ENCODE data around the gene RPE.

Gene RPE

DNA sequence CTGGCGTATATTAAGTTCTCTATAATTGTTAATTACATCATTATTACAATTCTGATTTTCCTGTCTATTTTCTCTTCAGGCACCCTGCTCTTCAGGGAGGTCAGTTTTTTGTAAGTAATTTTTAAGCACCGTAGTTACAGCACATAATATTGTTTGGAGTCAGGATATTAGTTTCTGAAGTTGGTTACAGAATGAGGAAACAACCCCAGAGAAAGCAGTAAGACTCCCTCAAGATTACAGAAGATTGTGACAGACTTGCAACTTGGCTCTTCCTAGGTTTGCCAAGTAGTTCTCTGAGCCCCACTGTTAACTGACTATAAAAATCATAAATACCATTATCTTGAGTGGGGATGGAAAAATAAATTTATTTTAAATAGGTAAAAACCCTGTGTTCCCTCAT lies 921 bp downstream of the RPE start:
- DNase-seq, result no peak

DNA sequence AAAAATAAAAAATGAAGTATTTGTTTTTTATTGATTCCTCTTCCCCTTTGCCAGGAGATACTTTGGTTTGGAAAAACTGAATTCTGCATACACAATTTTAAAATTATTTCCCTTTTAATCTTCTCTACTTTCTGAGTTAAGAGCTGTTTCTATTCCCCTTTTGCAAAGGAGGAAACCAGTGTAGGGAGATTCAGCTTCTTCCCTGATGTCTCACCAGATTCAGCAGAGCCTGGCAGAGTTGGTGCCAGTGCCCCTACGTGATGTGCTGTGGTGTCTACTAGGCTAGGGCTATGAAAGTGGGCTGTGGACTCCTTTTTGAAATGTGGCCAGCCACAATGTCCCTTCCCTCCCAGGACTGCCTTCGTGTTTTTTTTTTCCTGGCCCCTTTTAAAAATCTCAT lies 2.4 kb downstream of the RPE start:
- DNase-seq, result no peak

DNA sequence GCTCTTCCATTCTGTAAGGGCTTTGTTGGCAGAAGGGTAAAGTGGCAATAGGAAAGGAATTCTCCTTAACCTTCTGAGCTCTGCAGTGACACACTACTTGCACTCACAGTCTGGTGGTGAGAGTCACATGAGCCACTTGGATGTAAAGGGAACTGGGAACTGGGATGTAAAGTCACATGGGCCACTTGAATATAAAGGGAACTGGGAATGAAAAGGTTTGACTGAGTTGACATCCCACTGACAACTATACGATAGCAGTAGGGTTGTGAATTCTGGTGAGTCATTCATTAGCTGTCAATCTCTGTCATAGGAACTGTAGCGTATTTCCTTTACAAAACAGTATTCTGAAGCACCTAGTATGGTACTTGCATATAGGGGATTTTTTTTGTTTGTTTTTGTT lies 5.5 kb downstream of the RPE start:
- DNase-seq, result no peak

DNA sequence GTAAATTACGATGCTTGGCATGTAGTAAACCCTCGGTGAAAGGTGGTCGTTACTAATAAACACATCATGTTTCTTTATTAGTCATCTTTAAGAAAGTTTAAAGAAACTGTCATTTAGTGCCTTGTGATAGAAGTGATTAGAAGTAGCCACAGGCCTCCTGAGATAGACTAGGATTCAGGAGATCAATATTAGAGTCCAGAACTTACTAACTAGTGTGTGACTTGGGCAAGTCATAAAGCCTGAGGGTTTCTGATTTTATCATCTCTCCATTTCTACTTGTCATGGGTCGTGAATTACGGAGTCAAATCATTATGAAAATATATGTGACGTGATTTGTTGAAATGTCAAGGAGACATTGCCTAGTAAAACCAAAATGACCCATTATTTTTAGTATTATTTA lies 6.7 kb downstream of the RPE start:
- no peak for DNase-seq

DNA sequence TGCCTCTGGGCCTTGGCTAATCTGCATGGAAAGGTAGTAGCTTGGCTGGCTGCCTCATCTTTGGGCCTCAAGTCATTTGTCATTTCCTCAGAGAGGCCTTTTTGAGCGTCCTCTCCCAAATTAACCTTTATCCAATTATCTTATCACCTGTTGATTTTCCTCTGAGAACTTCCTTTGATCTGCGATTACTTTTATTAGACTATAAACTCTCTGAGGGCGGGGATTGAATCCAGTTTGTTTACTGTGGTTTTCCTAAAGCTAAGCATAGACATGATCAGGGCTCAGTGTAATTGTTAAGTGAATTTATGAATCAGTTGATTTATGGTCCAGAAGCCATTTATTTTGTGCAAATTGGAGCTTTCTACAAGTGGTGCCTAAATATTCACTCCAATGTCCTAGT lies 7.5 kb downstream of the RPE start:
- no peak for DNase-seq

DNA sequence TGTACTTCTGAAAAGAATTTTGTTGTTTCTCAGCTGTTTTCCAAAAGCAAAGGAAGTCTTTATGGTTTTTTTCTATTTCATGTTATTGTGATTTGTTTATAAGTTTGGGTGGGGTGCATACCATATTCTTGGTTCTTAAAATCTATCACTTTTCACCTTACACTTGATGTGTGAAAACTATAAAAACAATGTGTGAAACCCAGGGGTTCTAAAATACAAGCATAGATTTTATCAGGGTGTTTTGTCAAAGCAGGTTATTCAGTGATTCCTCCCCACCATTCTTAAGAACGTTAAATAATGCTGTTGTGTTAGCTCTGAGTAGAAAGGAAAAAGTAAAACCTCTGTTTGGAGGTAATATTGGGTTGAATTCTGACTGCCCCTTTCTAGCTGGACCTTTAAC lies 17.7 kb downstream of the RPE start:
- no peak for DNase-seq

DNA sequence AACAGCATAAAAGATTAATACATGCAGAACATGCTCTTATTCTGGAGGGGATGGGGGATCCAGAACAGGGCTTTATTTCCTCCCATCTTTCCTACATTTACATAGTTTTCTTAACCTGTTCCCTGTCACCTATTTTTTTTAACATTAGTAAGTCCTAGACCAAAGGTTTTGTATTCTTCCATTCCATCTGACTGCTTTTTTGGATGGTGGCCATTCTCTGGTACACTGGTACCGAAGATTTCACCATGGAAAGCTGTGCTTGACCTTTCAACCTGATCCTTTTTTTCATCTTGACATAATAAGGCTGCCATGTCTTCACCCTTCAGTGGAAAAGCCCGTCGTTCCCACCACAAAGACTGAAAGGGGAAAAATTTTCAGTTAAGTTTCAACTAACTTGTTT lies 20.4 kb downstream of the RPE start:
- DNase-seq, result no peak

DNA sequence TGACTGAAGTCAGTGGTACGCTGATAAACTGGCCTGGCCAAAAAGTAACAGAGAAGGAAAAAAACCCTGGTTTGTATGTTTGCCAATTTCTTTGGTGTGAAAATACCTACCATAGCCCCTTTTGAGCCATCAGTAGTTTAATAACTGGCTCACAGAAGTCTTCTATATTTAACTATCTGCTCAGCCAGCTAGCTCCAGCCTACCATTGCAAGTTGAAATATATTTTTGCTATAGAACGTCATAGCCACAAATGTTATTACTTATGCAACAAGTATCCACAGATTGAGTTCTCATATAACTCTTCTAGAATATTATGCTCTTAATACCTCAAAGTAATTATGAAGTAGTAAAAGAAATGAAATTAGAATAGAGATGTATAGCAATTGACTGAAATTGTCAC lies 25.2 kb downstream of the RPE start:
- DNase-seq, result no peak

DNA sequence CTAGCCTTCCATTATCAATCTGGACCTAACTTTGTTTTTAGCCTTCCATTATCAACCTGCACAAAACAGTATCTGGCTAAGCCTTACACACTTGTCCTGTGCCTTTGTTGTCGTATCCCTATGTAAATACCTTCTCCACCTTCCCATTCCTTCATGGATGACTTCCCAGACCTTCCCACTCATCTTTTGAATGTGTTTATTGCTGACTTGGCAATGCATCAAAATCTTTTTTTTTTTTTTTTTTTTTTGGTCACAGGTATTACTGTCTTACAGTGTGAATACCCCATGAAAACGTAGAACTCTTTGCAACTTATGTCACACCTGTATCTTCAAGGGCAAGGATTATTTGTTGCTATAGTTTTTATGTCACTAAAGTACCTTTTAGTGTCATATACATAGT lies 25.7 kb downstream of the RPE start:
- no peak for DNase-seq

DNA sequence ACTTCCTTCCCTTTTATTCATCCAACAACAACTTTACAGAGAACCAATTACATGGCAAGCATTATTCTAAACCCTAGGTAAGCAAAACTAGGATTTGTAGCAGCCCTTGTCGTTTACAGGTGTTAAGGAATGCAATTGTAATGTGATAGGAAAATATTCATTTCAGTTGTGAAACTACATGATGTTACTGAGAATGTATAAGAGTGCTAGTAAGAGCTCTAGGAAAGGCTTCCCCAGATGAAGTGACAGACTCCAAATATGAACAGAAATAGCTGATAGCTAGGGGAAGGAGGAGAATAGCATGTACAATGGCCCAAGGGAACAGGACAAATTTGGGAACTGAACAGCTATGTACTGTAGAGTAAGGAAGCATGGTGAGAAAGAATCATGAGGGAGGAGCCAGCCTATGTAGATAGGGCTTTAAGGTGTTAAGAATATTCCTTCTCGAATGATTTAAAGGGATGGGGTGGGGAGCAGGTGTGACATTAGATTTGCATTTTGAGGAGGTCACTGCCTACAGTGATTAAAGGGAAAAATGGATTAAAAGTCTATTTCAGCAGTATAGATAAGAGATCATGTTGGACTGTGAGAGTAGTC lies 31.7 kb downstream of the RPE start:
- no peak for DNase-seq

DNA sequence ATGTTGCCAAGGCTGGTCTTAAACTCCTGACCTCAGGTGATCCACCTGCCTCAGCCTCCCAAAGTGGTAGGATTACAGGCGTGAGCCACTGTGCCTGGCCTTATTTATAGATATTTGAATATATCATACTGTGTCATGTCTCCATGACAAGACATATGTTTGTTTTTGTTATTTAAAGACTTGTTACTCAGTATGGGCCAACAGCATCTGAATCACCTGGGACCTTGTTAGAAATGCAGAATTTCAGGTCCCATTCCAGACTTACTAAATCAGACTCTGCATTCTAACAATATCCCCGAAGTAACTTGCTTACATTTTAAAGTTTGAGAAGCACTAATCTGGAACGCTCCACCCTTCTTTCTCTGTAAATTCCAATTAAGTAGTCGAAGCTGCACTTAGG lies 33.2 kb downstream of the RPE start:
- DNase-seq, result no peak

DNA sequence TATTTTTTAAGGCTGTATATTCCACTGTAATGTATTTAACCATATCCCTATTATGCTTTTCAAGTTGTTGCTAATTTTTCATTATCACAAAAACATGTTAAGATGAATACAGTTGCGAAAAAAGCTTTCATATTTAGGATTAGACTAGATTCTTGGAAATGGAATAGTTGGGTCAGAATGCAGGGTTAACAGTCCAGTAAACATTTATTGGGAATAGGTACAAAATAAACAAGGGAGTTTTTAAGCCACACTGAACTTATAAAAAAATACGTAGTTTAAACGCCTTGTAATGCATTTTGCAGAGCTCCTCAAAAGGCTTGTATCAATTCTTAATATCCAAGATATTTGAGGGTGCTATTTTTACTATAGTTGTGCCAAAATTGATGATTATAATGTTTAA lies 35.6 kb downstream of the RPE start:
- no peak for DNase-seq

DNA sequence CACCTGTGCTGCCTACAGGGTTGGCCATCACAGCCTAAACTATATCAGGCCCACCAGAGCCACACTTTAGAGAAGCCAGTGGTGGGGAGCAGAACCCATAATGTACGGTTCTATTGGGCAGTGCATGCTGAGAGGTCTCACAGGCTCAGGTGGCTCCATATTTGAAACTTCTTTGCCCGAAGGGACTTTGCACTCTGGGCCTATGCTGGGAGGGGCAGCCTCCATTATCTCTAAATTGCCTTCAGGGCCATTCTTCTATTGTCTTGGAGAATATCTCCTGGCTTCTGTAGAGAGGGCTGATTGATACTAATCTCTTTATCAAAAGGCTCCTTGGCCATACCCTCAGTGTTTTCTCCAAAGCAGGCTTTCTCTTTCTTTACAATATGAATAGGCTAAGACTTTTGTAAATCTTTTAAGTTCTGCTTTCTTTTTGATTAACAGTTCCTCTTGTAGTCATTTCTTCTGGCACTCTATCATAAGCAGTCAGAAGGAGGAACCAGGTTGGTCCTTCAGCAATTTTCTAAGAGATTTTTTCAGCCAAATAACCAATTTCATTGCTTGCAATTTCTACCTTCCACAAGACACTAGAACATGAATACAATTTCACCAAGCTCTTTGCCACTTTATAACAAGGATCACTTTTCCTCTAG lies 44.5 kb downstream of the RPE start:
- no peak for DNase-seq

DNA sequence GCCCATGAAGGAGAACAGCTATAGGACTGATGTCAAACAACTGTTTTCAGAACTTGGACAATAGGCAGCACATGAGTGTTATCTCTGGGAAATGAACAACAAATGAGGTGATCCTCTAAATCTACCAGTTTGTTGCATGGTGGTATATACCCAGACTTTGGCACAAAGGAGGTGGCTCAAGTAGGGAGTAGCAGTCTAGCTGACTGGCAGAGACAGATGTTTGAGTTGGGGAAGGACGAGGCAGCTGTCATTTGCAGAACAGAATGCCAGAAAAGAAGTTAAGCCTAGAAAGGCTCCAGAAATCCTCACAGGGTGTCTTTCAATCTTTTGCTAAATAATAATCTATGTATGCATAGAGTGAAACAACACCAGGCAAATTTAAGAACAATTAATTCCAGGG lies 47.4 kb downstream of the RPE start:
- DNase-seq, result no peak

DNA sequence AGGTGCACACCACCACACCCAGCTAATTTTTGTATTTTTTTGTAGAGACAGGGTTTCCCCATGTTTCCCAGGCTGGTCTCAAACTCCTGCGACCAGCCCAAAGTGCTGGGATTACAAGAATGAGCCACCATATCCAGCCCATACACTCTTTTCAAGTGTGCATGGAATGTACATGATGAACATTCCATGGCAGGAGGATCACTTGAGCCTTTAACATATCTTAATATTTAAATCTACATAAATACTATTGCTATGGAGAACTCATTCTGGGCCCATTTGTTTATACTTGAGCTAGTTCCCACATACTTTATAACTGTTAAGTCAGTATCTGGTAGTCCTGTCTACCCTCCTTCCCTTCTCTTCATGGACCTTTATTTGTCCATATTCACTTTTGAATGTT lies 48.4 kb downstream of the RPE start:
- DNase-seq, result no peak

DNA sequence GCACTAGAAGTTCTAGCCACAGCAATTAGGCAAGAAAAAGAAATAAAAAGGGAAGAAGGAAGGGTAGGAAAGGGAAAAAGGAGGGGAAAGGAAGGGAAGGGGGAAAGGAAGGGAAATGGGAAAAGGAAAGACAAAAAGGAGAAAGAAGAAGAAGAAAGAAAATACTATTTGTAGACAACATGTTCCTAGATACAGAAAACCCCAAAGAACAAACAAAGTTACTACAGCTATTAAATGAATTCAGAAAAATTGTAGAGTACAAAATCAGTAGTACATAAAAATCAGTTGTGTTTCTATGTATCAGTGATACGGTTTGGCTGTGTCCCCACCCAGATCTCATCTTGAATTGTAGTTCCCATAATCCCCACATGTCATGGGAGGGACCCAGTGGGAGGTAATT lies 52.3 kb downstream of the RPE start:
- DNase-seq, result no peak

DNA sequence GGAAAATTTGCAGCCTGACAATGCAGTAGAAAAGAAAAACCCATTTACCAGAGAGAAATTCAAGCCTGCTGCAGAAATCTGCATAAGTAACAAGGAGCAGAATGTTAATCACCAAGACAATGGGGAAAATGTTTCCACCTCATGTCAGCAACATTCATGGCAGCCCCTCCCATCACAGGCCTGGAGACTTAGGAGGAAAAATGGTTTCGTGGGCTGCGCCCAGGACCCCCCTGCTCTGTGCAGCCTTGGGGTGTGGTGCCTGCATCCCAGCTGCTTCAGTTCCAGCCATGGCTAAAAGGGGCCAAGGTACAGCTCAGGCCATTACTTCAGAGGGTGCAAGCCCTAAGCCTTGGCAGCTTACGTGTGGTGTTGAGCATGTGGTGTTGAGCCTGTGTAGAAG lies 53.4 kb downstream of the RPE start:
- DNase-seq, result no peak

DNA sequence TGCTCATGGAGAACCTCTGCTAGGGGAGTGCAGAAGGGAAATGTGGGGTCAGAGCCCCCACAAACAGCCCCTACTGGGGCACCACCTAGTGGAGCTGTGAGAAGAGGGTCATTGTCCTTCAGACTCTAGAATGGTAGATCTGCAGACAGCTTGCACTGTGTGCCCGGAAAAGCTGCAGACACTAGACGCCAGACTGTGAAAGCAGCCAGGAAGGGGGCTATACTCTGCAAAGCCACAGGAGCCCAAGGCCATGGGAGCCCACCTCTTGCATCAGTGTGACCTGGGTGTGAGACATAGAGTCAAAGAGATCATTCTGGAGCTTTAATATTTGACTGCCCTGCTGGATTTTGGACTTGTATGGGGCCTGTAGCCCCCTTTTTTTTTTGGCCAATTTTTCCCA lies 60.9 kb downstream of the RPE start:
- no peak for DNase-seq

All from NCI-H1930 (cell line).